ENCODE measurements around the gene PAPPA2.

The PAPPA2 gene

GRCh38 chr1:176802316-176802715 lies 339.3 kb downstream of the PAPPA2 start:
- no peak for DNase-seq (ENCODE audit: low read depth, low spot score)

DNA sequence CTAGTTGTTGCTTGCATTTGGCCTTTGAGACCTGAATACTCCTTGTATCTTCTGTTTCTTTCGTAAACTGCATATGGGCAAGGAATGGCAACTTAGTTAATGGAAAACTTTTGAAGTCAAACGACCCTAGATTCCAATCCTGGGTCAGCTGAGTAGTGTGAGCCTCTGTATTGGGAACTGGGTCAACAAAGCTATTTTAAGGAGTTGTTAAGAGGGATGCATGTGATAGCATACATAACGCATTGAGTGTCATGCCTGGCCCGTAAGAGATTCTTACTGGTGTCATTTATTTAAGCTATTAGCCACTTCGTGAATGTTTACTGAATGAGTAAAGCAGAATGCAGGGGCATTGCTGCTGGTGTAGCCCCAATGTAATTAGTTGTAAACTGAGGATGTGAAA lies 340.1 kb downstream of the PAPPA2 start:
- no peak for DNase-seq (ENCODE audit: low read depth, low spot score)

GRCh38 chr1:176803596-176803995 lies 340.6 kb downstream of the PAPPA2 start:
- no peak for DNase-seq (ENCODE audit: low read depth, low spot score)

DNA sequence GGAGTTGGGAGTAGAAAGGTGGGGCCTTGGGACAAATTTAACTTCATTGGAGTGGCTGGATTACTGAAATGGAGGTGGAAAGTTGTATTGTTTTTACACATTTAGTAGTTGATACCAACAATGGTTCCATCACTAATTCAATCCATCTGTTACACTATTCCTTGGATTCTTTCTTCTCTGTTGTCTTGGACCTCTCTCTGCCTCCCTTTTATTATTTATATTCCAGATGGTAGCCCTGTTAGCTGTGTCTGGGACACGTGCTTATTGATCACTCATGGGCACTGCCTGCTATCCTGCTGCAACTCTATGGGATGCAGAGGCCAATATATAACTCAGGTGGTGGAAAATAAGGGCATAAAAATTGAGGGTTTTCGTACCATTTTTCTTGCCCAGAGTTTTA lies 346.3 kb downstream of the PAPPA2 start:
- DNase-seq (ENCODE audit: low read depth, low spot score): no peak

DNA sequence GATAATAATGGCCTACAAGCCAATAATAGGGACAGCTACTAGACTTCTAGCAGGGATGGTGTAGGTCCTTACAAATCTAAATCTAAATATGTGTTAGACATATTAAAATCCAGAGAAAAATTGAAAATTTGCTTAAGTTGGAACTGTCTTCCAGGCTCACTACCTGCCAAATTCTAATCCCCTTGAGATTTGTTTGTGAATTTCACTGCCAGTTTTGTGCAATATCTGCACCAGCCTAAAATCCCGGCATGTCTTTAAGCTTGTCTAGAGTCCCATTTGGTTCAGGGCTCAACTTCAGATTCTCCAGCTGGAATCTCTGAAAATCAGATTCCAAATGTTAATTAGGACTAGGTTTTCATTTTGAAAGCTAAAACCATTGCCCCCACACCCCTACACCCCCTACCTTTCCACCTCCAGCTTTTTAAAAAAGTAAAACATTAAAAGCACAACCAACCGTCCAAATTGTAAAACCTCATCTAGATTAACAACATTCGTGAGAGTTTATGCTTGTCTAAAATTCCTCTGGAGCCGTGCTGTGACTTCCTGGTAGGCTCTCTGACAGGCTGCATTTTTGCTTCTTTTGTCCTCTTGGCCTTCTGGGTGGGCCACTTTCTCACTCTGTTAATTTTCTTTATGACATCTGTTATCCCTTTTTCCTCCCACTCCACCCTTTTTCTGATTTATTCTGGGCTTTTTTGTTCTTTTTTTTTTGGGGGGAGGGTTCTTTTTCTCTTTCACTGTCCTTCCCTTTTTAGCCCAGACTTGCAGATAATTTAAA lies 348.7 kb downstream of the PAPPA2 start:
- DNase-seq (ENCODE audit: low read depth, low spot score): no peak

DNA sequence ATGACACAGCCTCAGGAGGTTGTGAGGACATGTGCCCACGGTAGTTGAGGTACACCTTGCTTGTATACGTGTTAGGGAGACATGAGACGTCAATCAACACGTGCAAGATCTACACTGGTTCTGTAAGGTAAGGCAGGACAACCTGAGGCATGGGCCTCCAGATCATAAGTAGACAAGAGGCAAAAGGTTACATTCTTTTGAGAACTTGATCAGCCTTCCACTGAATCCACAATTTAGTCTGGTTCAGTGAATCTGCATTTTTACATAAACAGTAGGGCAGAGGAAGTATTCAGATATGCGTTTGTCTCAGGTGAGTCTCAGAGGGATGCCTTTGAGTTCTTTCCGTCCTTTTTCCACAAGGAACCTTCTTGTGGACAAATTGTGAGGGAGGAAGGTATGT lies 352.6 kb downstream of the PAPPA2 start:
- no peak for DNase-seq (ENCODE audit: low read depth, low spot score)

GRCh38 chr1:176816232-176816631 lies 353.3 kb downstream of the PAPPA2 start:
- DNase-seq (ENCODE audit: low read depth, low spot score): no peak

GRCh38 chr1:176820391-176821031 lies 357.5 kb downstream of the PAPPA2 start:
- DNase-seq (ENCODE audit: low read depth, low spot score): no peak

GRCh38 chr1:176826265-176826664 lies 363.3 kb downstream of the PAPPA2 start:
- no peak for DNase-seq (ENCODE audit: low read depth, low spot score)

DNA sequence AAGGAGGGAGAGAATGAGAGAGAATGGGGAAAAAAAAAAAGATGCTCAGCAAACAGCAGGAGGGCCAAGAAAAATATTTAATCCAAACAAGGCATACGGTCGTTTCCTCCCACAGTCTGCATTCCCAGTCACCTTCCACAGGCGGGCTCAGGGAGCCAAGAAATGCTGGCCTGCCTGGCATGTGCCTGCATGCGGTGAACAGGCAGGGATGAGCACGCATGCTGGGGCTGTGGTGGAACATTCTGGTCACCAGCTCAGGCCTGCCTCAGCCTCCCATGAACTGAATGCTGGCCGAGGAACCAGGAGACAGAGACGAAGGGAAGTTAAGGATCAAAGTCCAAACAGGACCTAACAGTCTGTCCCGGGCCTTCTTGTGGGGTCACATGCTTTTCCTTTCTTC lies 366.3 kb downstream of the PAPPA2 start:
- no peak for DNase-seq (ENCODE audit: low read depth, low spot score)

- no peak for DNase-seq (ENCODE audit: low read depth, low spot score)
These were observed 368.2 kb downstream of the PAPPA2 start for GRCh38 chr1:176831150-176831549.

GRCh38 chr1:176837708-176838107 lies 374.7 kb downstream of the PAPPA2 start:
- no peak for DNase-seq (ENCODE audit: low read depth, low spot score)

DNA sequence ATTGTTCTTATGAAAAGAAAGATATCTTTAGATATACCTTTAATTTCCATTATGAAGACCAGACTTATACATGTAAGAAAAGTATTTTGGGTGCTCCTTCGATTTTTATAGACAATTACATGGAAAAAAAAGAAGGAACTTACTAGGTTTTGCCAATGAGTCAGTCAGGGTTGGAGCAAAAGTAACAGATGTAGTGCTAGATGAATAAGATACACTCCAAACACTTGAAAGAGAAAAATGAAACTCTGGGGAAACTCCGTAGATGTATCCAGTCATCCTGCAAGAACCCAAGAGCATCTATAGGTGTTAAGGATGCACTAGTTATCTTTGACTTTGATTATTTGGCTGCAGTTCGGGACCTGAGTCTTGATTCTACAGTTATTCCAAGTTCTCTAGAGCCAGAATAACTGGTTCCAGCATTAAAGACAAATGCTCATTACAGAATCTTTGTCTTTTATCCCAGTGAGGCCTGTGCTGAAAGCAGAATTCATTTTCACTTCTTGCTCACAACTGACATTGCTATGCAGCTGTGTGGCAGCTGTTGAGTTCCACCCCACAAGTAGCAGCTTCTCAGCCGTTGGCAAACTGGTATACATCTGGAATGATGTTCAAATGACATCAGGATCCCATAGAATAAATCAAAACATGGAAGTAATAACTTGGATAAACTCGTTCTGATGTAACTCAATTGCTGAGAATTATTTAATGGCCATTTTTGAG lies 375.5 kb downstream of the PAPPA2 start:
- no peak for DNase-seq (ENCODE audit: low read depth, low spot score)

DNA sequence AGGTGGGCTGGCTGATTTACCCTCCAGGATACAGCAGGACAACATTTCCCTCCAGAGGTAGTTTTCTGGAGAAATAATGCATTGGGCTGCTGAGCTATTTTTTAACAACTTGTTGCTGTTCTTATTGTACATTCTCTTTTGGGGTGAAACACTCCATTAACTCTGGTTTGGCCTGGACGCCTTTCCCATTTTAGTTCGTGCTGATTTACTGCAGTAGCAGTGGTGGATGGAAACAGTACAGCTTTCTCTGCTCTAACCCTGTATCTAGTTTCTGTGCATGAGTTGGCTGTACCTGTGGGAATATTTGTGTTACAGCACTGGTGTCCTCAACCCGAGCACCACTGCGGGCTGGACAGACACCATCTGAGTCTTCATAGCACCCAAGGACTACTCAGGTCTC lies 376.2 kb downstream of the PAPPA2 start:
- no peak for DNase-seq (ENCODE audit: low read depth, low spot score)

GRCh38 chr1:176841238-176841637 lies 378.3 kb downstream of the PAPPA2 start:
- no peak for DNase-seq (ENCODE audit: low read depth, low spot score)

DNA sequence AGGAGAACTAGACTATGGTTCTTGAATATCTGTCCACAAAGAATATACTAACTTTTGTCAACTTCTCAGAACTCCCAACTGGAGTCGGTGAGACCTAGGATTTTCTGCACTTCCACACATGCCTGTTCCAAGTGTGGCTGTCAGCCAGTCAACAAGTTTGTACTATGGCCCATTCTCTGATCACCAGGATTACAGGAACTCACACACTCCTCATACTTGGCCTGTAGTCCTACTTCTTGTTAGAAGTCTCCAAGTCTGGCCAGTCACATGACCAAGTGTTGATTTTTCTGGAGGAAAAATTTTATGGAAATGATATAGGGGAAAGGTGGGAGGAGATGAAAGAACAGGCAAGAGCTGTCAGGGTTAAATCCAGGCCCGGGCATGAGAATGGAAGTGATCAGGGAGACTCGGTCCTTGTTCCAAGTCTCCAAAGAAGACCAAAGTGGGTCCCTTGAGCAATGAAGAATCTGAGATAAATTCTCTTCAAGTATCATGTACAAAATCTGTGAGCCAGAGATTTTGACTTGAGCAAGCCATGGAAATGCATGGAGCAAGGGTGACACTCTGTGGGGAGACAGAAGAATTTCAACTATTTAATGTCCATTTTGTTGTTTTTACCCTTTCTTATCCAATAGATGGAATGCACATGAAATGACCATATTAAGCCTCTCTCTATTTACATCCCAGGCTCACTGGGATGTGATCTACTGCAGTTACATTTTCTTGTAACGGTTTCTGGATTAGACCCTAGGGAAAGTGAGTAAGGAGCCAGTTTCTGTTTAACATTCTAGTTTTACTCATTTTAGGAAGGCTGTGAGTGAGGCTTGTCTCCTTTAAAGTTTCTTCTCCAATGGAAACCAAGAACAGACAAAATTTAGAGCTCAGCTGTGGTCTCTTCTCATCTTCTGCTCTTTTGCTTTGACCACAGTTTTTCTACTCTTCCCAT lies 380.6 kb downstream of the PAPPA2 start:
- DNase-seq (ENCODE audit: low read depth, low spot score): no peak

DNA sequence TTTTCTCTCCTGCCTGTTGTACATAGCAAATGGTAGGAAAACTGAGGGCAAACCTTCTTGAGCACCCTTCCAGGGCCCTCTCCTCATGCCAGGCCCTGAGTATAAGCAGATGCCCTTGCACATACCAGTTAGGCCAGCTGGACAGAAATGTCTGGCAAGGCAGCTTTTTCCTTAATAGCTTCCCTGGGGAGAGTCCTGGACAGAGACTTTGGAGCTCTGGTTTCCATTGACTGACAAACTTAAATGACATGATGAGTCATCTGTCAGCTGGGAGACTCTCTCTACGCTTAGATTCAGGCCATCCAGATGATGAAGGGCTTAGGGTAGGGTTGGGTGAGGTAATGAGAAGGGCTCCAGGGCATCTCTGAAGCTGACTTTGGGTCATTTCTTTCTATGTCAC lies 384.1 kb downstream of the PAPPA2 start:
- no peak for DNase-seq (ENCODE audit: low read depth, low spot score)

GRCh38 chr1:176849281-176849680 lies 386.3 kb downstream of the PAPPA2 start:
- no peak for DNase-seq (ENCODE audit: low read depth, low spot score)

DNA sequence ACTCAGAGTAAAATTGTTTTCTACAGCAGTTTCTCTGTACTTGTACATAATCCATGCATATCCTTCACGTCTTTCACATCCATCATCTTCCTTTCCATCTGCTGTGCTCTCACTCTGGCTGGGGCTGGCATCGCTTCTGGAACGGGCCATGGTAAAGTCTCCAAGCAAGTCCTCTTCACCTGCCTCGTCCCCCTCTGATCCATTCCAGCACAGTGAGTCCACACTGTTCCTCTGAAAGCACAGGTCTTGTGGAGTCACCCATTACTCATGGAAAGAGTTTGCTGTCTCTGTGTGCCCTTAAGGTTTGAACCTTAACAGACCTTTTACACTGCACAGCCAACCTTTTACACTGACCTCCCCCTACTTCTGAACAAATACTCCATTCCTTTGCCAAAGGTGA lies 387.9 kb downstream of the PAPPA2 start:
- no peak for DNase-seq (ENCODE audit: low read depth, low spot score)

GRCh38 chr1:176852124-176852523 lies 389.1 kb downstream of the PAPPA2 start:
- no peak for DNase-seq (ENCODE audit: low read depth, low spot score)

DNA sequence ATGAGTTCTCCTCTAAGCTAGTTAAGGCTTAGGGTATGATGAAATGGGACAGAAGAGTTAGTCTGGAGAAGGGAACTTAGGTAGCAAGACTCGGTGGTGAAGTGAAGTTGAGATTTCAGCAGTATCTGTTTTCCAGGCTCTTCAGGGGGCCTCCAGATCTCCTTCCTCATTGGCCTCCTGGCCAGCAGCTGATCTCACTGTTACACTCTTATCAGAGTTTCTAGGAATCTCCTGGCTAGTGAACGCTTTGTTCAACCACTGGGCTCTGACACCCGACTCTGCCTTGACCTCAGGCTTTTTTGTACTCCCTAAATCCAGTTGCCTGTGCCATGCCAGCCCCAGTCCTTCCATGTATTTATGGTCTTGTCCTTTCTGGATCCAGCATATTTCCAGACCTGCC lies 390.5 kb downstream of the PAPPA2 start:
- DNase-seq (ENCODE audit: low read depth, low spot score): no peak

DNA sequence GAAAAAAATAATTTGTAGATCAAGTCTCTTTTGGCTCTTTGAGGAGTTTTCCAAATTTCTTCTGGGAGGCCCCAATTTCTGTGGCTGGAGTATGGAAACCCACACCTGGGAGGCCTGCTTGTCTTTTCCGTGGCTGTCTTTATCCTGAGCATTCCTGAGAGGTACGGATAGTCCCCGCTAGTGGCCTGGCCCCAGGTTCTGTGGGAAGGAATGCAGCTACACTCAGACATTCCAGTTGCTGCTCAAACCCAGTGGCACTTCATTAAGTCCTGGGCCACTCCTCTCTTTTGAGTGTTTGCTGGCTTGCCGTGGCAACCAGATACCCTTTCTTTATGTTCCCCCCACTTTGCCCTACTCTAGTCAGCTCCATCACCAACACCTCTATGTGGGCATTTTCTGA lies 391.1 kb downstream of the PAPPA2 start:
- no peak for DNase-seq (ENCODE audit: low read depth, low spot score)

All from activated CD4-positive, CD25-positive, alpha-beta regulatory T cell treated with anti-CD3 and anti-CD28 coated beads, Interleukin-2, amount 50 U/mL, for 16 hours (primary cell).